ENCODE data around the gene UCK1. TPM values are rescaled to one million over a fixed set of nuclear protein-coding genes. Genes with fewer than 3 reads are reported as not detected.

The UCK1 gene
- total and polyA plus RNA-seq, 4 donors, result 17.6 to 28.6 (median 25.1) TPM

DNA sequence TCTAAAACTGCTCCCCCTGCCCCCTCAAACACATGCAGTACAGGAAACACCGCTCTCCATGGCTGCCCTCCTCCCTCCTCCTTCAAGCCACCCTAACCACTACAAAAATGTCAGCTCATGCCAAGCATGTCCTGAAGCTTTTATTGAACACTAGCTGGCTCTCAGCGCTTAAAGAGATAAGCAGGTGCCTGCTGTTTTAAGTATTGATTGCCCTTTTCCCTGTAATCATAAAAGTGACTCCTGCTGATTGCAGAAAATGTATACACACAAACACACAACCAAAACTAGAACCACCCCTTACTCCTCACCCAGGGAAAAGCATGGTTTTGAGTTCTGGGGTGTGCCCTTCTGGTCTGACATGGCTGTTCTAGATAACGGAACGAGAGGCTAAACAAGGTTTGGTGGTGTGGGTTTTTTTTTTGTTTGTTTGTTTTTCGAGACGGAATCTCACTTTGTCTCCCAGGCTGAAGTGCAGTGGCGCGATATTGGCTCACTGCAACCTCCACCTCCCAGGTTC lies 3.7 kb upstream of the UCK1 start:
- Histone ChIP-seq H3K9ac (ENCODE audit: insufficient read depth in 1 of 2, low read length in 2 of 2) (no peak overlapping the region), H3K27ac (ENCODE audit: low read depth in 1 of 2, low read length in 1 of 2) (no peak overlapping the region), H3K4me3 (no peak overlapping the region), H3K36me3 (ENCODE audit: control insufficient read depth in 4 of 4, insufficient read depth in 4 of 4, low read length in 4 of 4) (peaks cover 0 to 2% (median 0%) of the 10 kb centered on the region in 4 donors), H3K4me1 (ENCODE audit: control insufficient read depth in 5 of 5, insufficient read depth in 5 of 5, low read length in 5 of 5) (peaks cover 0 to 12% (median 11%) of the 10 kb centered on the region in 5 donors), H3K9me3 (ENCODE audit: control insufficient read depth in 4 of 4, insufficient read depth in 3 of 4, low read length in 3 of 4) (no peaks in the 10 kb centered on the region), H3K27me3 (ENCODE audit: control insufficient read depth in 3 of 3, insufficient read depth in 3 of 3, low read length in 2 of 3) (no peaks in the 10 kb centered on the region)
- DNase-seq, result no peak
- no peak for ATAC-seq (ENCODE audit: insufficient read depth, low FRiP score)
- 37 to 40% methylated on average over 8 of the region's 8 CpGs for WGBS, 2 donors
- TF ChIP-seq, protein P1, sequence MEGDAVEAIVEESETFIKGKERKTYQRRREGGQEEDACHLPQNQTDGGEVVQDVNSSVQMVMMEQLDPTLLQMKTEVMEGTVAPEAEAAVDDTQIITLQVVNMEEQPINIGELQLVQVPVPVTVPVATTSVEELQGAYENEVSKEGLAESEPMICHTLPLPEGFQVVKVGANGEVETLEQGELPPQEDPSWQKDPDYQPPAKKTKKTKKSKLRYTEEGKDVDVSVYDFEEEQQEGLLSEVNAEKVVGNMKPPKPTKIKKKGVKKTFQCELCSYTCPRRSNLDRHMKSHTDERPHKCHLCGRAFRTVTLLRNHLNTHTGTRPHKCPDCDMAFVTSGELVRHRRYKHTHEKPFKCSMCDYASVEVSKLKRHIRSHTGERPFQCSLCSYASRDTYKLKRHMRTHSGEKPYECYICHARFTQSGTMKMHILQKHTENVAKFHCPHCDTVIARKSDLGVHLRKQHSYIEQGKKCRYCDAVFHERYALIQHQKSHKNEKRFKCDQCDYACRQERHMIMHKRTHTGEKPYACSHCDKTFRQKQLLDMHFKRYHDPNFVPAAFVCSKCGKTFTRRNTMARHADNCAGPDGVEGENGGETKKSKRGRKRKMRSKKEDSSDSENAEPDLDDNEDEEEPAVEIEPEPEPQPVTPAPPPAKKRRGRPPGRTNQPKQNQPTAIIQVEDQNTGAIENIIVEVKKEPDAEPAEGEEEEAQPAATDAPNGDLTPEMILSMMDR (IDR thresholded peaks at IDR 0.05; ENCODE audit: control extremely low read depth, extremely low read depth), result no peak

DNA sequence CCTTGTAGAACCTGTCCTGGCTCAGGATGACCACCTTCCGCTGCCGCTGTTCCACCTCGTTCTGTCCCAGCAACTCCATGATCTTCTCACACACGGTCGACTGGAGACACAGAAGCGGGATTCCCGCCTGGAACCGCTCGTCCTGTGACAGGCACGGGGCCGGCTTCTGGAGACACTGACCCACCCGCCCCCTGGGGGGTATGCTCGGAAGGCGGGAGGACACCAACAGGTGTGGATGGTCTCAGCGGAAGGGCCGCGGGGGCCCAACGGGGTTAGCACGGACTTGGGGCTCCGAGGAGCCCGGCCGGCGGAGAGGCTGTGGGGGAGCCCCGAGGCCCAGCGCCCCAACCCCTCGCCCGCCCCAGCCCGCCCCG lies 530 bp downstream of the UCK1 start:
- Histone ChIP-seq H3K36me3 (ENCODE audit: control insufficient read depth in 4 of 4, insufficient read depth in 4 of 4, low read length in 4 of 4) (peaks cover 0 to 33% (median 13%) of the 10 kb centered on the region in 4 donors), H3K27me3 (ENCODE audit: control insufficient read depth in 3 of 3, insufficient read depth in 3 of 3, low read length in 2 of 3) (no peaks in the 10 kb centered on the region), H3K4me3 (peak overlapping the region; percentile 87), H3K9ac (ENCODE audit: insufficient read depth in 1 of 2, low read length in 2 of 2) (peak overlapping the region in 1 of 2 donors; percentile 46), H3K9me3 (ENCODE audit: control insufficient read depth in 4 of 4, insufficient read depth in 3 of 4, low read length in 3 of 4) (no peaks in the 10 kb centered on the region), H3K27ac (ENCODE audit: low read depth in 1 of 2, low read length in 1 of 2) (peak overlapping the region; percentile 20 to 80), H3K4me1 (ENCODE audit: control insufficient read depth in 5 of 5, insufficient read depth in 5 of 5, low read length in 5 of 5) (peaks cover 0 to 14% (median 12%) of the 10 kb centered on the region in 5 donors)
- TF ChIP-seq, protein P1 (IDR thresholded peaks at IDR 0.05; ENCODE audit: control extremely low read depth, extremely low read depth), result no peak
- peak in 1 of 3 donors; percentile 20 for DNase-seq
- peak; percentile 8 for ATAC-seq (ENCODE audit: insufficient read depth, low FRiP score)
- WGBS, 2 donors, result 3 to 4% methylated on average over 19 to 29 of the region's 29 CpGs

DNA sequence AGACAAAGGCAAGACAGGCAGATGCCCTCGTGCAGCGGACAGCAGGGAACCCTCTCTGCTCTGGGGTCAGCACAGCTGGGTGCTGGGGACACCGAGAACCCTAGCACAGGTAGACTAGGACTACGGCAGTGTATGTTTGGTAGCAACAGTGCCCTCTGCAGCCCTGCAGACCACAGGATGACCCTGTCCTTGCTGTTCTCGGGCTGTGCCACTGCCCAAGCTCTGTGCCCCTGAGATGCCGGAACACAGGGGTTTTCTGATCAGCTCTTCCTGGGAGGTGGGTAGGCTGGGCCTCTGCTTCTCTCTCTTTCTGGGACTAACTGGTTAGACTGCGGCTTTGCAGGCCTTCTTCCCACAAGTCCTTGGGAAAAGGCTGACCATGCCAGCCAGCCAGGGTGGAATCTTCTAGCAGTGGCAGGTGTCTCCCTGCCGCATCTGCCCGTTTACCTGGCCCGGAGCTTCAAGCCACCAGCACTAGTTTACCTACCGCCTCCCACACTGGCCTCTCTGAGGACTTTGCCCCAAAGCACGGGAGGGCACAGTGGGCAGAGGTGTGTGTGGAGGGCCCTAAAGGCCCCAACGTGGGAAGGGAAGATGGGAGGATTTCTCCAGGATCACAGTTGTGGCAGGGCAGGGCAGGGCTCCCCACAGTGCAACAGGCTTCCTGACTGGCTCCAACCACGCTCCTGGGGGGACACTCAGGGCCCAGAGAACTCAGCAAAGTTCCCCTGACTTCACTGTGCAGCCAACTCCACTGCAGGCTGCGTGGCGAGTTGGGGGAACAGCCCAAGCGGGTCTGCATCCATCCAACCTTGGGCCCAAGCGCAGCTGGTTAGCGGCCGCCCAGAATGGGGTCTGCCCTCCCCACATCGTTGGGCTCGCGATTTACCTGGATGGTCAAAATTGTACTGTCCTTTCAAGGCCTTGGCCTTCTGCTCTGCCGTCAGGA lies 1.2 kb downstream of the UCK1 start:
- DNase-seq, result no peak
- Histone ChIP-seq H3K9ac (ENCODE audit: insufficient read depth in 1 of 2, low read length in 2 of 2) (peak overlapping the region in 1 of 2 donors; percentile 46), H3K27ac (ENCODE audit: low read depth in 1 of 2, low read length in 1 of 2) (peak overlapping the region; percentile 20 to 80), H3K36me3 (ENCODE audit: control insufficient read depth in 4 of 4, insufficient read depth in 4 of 4, low read length in 4 of 4) (peaks cover 0 to 36% (median 13%) of the 10 kb centered on the region in 4 donors), H3K4me3 (peak overlapping the region; percentile 87), H3K27me3 (ENCODE audit: control insufficient read depth in 3 of 3, insufficient read depth in 3 of 3, low read length in 2 of 3) (no peaks in the 10 kb centered on the region), H3K4me1 (ENCODE audit: control insufficient read depth in 5 of 5, insufficient read depth in 5 of 5, low read length in 5 of 5) (peaks cover 0 to 14% (median 11%) of the 10 kb centered on the region in 5 donors), H3K9me3 (ENCODE audit: control insufficient read depth in 4 of 4, insufficient read depth in 3 of 4, low read length in 3 of 4) (no peaks in the 10 kb centered on the region)
- WGBS, 2 donors, result 64 to 77% methylated on average over 24 of the region's 24 CpGs
- no peak for ATAC-seq (ENCODE audit: insufficient read depth, low FRiP score)
- TF ChIP-seq, protein P1 (IDR thresholded peaks at IDR 0.05; ENCODE audit: control extremely low read depth, extremely low read depth), result no peak
